Measurements from ENCODE around the gene KRTAP12-1. TPM values are rescaled to one million over a fixed set of nuclear protein-coding genes. Genes with fewer than 3 reads are reported as not detected.

The KRTAP12-1 gene
- total and polyA plus RNA-seq, 2 donors (not counting 3 experiments of a cell fraction or from before 2014, with no cell fraction given), result not detected

GRCh38 chr21:44716984-44717383, 35.0 kb upstream of the KRTAP12-1 start:
- dilution Hi-C loops (cut with MboI; ENCODE audit: extremely low pct_ligation_motif_present, low sequenced_read_pairs), result no loop called here
- Histone ChIP-seq H3K9me3 (replicated peaks; ENCODE audit: control insufficient read depth, insufficient read depth, low read length) (no peaks in the 10 kb centered on the region), H2AFZ (ENCODE audit: low read depth, low read length) (no peak overlapping the region), H3K79me2 (ENCODE audit: control insufficient read depth, insufficient read depth, low read length) (no peaks in the 10 kb centered on the region), H3K27me3 (ENCODE audit: control insufficient read depth in 2 of 2, insufficient read depth in 2 of 2, low read length in 2 of 2) (peaks cover 50 to 84% of the 10 kb centered on the region in 2 experiments), H4K20me1 (replicated peaks; ENCODE audit: control insufficient read depth, extremely low read depth, insufficient read depth, low read length) (no peaks in the 10 kb centered on the region), H3K4me1 (ENCODE audit: control insufficient read depth, extremely low read depth, insufficient read depth, low read length) (no peaks in the 10 kb centered on the region), H3K4me3 (replicated peaks in 1 of 3; ENCODE audit: insufficient read depth in 1 of 3, low read depth in 1 of 3, low read length in 3 of 3) (no peak overlapping the region), H3K9ac (replicated peaks; ENCODE audit: extremely low read depth, insufficient read depth, low read length) (no peak overlapping the region), H3K9me1 (replicated peaks; ENCODE audit: control insufficient read depth, extremely low read depth, insufficient read depth, low read length) (no peaks in the 10 kb centered on the region), H3K36me3 (ENCODE audit: control insufficient read depth in 2 of 2, extremely low read depth in 1 of 2, insufficient read depth in 2 of 2, low read length in 2 of 2) (no peaks in the 10 kb centered on the region), H3K27ac (ENCODE audit: insufficient read depth, low read depth, low read length) (no peak overlapping the region), H3K4me2 (ENCODE audit: insufficient read depth, low read length) (no peak overlapping the region)
- ChIA-PET CTCF (no interaction called here), POLR2A (no interaction called here)
- FAIRE-seq (no peak), DNase-seq (ENCODE audit: low read depth, low spot score) (no peak)
- TF ChIP-seq MAX (IDR thresholded peaks at IDR 0.05; ENCODE audit: insufficient read depth, insufficient read length) (no peak), MYC (IDR thresholded peaks at IDR 0.05; ENCODE audit: low read depth, low read length) (no peak), CTCF (IDR thresholded peaks at IDR 0.05; ENCODE audit: extremely low read depth in 1 of 2, insufficient read depth in 1 of 2, low read depth in 1 of 2, low read length in 2 of 2) (no peak), GATA2 (IDR thresholded peaks at IDR 0.05; ENCODE audit: insufficient read depth, insufficient read length, low read depth, low read length) (no peak), POLR2AphosphoS5 (IDR thresholded peaks at IDR 0.05; ENCODE audit: insufficient read depth, low read depth, low read length) (no peak), EZH2 (IDR thresholded peaks at IDR 0.05; ENCODE audit: borderline replicate concordance, low read depth, low read length, severe bottlenecking) (no peak), FOS (IDR thresholded peaks at IDR 0.05; ENCODE audit: borderline replicate concordance, insufficient read depth, low read length) (no peak), JUN (IDR thresholded peaks at IDR 0.05; ENCODE audit: borderline replicate concordance, insufficient read depth, insufficient read length, low read depth) (no peak)
- BruUV-seq (replicated peaks), result no TSS peak
- intact Hi-C loops (cut with micrococcal nuclease), result no loop called here
